Cardiac fibroblast (primary cell): Measurements from ENCODE around the gene SLC16A4.

Experiments used
- DNase-seq, 2 donors: peaks; one replicate each; pipeline versions ENCODE4 v3.0.0 to v3.0.0-alpha.2; 2010; ENCODE audit warnings: low read depth in 2 of 2
- H3K4me3 ChIP-seq, 2 donors: replicated peaks in 1 of 2; 1 replicate in 1 of 2; 2 replicates in 1 of 2; pipeline ENCODE4 v1.5.1; 2011; ENCODE audit warnings: low read depth in 2 of 2, low read length in 2 of 2, mild to moderate bottlenecking in 2 of 2, moderate library complexity in 1 of 2
- TF ChIP-seq, protein P1 (sequence below): IDR thresholded peaks from one replicate; pipeline ENCODE4 v1.5.1; 2011; ENCODE audit warnings: low read depth, mild to moderate bottlenecking, low read length, inconsistent platforms

SLC16A4 gene

DNA sequence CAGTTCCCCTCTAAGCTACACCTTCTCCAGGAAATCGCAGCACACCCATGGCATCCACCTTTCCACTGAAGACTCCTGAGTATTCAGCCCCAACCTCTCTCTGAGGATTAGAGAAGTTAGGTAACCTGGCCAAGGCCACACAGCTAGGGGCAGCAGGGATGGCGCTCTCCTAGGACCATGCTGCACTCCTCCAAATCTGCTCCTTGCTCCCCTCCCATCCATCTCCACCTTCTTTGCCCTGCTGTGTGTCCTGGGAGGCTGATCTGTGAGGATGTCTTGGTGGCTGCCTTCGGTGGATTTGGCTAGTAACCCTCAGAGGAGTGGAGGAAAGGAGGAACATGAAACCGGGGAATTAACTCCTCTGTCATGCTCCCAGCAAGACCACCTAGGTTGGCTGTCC, 40.1 kb upstream of the SLC16A4 start:
- TF ChIP-seq, protein P1, sequence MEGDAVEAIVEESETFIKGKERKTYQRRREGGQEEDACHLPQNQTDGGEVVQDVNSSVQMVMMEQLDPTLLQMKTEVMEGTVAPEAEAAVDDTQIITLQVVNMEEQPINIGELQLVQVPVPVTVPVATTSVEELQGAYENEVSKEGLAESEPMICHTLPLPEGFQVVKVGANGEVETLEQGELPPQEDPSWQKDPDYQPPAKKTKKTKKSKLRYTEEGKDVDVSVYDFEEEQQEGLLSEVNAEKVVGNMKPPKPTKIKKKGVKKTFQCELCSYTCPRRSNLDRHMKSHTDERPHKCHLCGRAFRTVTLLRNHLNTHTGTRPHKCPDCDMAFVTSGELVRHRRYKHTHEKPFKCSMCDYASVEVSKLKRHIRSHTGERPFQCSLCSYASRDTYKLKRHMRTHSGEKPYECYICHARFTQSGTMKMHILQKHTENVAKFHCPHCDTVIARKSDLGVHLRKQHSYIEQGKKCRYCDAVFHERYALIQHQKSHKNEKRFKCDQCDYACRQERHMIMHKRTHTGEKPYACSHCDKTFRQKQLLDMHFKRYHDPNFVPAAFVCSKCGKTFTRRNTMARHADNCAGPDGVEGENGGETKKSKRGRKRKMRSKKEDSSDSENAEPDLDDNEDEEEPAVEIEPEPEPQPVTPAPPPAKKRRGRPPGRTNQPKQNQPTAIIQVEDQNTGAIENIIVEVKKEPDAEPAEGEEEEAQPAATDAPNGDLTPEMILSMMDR = no peak
- H3K4me3 ChIP-seq = no peak overlapping the region
- no peak for DNase-seq

DNA sequence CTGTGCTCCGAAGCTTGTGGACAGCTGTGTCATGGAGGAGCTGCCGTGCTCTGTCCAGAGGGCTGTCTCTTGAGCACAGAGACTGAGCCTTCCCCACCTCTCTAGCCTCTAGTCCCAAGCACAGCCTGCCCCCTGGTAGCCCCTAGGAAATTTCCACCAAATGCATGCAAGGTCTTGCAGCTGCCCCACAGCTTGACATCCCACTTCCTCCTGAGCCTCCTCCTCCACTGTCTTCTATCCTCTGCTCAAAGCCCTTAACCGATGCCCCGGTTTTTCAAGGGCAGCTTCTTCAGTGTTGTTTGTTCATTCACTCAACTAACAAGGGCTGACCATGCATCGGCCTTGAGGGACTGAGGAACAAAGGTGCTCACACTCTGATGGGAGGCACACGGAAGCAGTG, 39.5 kb upstream of the SLC16A4 start:
- H3K4me3 ChIP-seq = no peak overlapping the region
- TF ChIP-seq, protein P1 = no peak
- DNase-seq = no peak

DNA sequence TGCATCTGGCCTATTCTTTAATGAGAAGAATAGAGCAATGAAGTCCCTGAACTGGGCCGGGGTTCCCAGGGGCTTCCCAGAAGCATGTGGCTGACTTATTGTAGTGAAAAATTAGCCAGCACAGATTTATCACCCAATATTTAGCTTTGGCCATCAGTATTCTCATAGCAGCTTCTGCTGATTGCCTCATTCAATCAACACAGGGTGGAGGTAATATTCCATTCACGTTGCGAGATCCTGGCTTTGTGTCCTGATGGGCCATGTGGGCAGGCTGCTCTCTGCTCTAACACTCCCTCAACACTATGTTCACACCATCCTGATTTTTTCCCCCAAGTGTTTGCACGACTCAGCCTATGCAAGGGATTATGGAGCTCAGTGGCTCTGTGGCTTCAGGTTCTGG, 38.1 kb upstream of the SLC16A4 start:
- TF ChIP-seq, protein P1 = no peak
- no peak for DNase-seq
- no peak overlapping the region for H3K4me3 ChIP-seq

DNA sequence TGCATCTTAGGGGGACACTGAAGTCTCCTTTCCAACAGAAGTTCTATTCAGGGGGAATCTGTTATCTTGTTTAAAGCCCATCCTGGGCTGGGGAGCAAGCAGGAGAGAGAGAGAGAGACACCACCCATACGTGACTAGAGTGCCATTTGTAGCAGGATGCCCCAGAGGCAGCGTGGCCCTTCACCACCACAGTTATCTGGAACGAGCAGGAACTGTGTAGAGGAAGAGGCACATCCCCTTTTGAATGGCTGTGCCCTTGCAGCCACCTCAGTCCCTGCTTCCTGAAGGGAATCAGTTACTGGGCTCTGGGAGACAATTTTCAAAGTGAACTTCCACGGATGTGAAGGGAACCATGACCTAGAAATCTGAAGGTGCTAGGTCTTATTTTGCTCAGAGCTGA, 36.0 kb upstream of the SLC16A4 start:
- TF ChIP-seq, protein P1 = no peak
- DNase-seq = no peak
- no peak overlapping the region for H3K4me3 ChIP-seq

DNA sequence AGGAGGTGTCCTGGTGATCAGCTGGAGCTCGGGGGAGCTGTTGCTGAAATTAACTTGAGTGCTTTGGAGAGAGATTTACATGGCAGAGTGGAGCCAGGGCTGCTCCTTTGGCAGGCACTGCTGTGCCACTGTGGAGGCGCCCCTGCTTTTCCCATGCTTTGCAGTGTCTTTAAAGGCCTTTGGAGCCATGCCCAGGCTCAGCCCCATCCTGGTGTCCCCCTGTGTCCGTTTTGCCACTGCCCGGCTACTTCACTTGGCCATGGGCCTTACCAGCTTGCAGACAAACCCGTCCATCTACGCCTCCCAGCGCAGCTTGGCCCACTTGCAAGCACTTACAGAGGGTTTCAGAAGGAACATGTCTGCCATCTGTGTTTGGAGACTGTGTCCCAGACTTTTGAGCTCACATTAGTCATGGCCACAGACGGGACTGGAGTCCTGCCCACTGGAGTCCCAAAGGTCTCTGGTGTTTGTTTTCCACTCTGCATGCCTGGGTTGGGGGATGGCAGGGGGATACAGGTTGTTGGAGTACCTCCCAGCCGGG, 34.9 kb upstream of the SLC16A4 start:
- no peak for DNase-seq
- TF ChIP-seq, protein P1 = no peak
- H3K4me3 ChIP-seq = no peak overlapping the region

DNA sequence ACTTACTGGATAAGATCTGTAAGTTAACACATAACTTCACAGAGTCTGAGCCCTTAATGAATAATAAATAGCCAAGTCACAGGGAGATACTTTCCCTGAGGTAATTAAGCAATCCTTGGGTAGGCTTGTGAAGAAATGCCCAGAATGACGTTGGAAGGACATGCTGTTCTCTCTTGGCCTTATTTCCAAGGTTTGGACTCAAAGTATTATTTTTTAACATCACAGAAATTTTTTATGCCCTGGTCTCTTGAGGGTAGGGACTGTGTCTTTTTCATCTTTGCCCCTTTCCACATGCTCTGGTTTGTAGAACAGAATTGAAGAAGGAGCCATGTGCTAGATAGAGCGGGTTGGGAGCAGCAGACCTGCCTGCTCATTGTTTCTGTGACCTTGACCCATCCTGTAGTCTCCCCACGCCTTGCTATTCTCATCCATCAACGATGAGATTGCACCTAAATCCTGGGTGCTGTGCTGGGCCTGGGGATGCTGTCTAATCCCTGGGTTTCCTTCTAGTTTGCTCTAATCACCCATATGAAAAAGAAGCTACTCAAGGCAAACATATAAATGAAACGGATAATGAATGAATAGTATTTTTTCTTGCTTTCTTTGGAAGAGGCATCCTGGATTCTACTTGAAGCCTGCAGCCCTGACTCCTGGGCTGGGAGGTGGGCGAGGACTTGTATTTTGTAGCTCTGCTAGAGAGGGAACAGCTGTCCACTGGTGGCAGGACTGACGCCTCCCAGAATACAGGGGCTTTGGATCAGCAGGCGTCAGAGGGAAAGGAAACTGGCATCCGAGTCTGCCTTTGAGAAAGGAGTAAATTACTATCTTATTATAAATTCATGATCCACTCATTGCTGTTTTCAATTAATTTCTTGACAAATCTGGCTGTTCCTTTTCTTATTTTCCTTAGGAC, 34.1 kb upstream of the SLC16A4 start:
- peak; percentile 40 to 49 for DNase-seq
- no peak overlapping the region for H3K4me3 ChIP-seq
- TF ChIP-seq, protein P1 = no peak
